Stimulated activated effector memory CD8-positive, alpha-beta T cell treated with anti-CD3 and anti-CD28 coated beads, Interleukin-12 subunit alpha, Interleukin-12 subunit beta, amount 100 ng/mL, for 72 hours (primary cell): ENCODE measurements around the gene CSDE1.
"Not testable (repeated sequence)": the region's sequence is repeated elsewhere in the genome, so short reads cannot be mapped to it uniquely, and the experiment has no call there.

Experiments used
- ATAC-seq: fragments of 150-1000 bp; cut with Tn5 transposase; 2 replicates; pipeline ENCODE4 v1.10.0; 2021
- DNase-seq, 2 donors: peaks; one replicate each; pipeline ENCODE4 v3.0.0; 2021 to 2022; ENCODE audit warnings: low spot score in 2 of 2
- H3K27ac Mint-ChIP-seq: one replicate; pipeline ENCODE4 v1.8.0; 2022; ENCODE audit warnings: mild to moderate bottlenecking, mixed read lengths
- H3K36me3 Mint-ChIP-seq: one replicate; pipeline ENCODE4 v1.8.0; 2022; ENCODE audit warnings: mild to moderate bottlenecking, mixed read lengths
- H3K4me1 Mint-ChIP-seq: one replicate; pipeline ENCODE4 v1.8.0; 2022; ENCODE audit warnings: mixed read lengths
- H3K4me3 Mint-ChIP-seq: one replicate; pipeline ENCODE4 v1.8.0; 2022; ENCODE audit warnings: mild to moderate bottlenecking, mixed read lengths
- H3K9me3 Mint-ChIP-seq: one replicate; pipeline ENCODE4 v1.8.0; 2022; ENCODE audit warnings: mixed read lengths

Gene CSDE1

DNA sequence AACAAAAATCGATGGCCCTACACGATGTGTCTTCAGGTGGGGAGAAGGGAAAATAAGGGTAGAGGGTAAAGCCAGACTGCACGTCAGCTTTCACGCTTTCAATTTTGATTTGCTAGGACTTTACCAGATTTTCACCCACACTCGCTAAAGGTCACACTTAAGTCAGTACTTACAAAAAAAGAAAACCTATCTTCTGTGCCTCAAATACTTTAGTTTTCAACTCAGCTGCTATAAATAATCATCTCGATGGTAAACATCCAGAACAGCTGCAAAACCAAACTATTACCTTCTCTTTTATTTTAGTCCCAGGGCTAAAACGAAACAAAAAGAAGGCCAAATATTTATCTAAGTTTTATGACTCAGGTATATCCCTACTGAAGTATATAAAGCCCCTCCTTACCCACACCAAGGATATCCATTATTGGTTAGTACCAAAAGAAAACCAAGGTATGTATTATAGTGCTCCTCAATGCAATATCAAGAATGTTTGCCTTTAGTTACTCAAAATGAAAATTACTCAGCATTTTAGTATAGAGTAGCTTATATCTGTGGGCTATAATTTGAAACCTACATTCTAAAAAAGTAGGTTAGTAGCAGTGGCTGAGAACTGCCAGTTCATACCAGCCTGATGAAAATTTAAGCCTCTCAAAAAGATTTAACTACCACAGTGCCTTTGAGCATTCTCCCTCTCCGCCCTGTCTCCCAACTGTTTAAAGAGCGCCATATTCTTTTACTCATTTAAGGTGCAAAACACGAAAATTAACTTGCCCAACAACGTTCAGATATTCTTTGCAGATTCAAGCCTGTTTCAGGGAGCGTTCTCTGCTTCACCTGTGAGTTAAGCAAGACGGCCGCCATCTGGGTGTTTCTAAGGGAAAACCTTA is 1.5 kb downstream of the CSDE1 start:
- peaks cover 64% of the 10 kb centered on the region for H3K4me1 Mint-ChIP-seq
- H3K4me3 Mint-ChIP-seq = peak overlapping the region; percentile 98
- peaks cover 63% of the 10 kb centered on the region for H3K36me3 Mint-ChIP-seq
- ATAC-seq (peak; percentile 61), DNase-seq (no peak)
- H3K9me3 Mint-ChIP-seq = peaks cover 3% of the 10 kb centered on the region
- H3K27ac Mint-ChIP-seq = peak overlapping the region; percentile 100

- Mint-ChIP-seq H3K27ac (peak overlapping the region; percentile 100), H3K9me3 (peaks cover 3% of the 10 kb centered on the region), H3K36me3 (peaks cover 73% of the 10 kb centered on the region), H3K4me3 (peak overlapping the region; percentile 98), H3K4me1 (peaks cover 73% of the 10 kb centered on the region)
- DNase-seq = no peak
- no peak for ATAC-seq
Observed at GRCh38 chr1:114755006-114755931, 2.5 kb downstream of the CSDE1 start.

GRCh38 chr1:114753702-114754101 is 4.1 kb downstream of the CSDE1 start:
- peak in 1 of 2 donors; percentile 61 for DNase-seq
- peaks cover 89% of the 10 kb centered on the region for H3K36me3 Mint-ChIP-seq
- H3K9me3 Mint-ChIP-seq = not testable (repeated sequence)
- H3K4me3 Mint-ChIP-seq = peak overlapping the region; percentile 98
- peaks cover 89% of the 10 kb centered on the region for H3K4me1 Mint-ChIP-seq
- H3K27ac Mint-ChIP-seq = peak overlapping the region; percentile 78
- ATAC-seq = peak; percentile 38

DNA sequence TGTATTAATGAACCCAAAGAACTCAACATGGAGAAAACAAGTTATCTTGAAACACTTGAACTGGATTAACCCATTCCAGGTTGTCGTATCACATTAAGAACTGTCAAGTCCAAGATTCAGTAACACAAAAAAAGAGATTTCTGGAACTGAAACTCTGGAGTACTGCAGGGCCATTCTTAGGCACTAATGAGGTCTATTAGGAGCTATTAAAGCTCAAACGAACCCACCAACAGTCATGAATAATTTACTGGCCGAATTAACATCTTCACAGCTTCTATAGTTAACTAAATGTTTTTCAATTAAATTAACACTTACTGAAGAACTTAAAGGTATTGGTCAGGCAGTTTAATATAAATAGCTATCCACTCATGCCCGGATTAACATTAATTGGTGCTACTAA is 4.6 kb downstream of the CSDE1 start:
- H3K27ac Mint-ChIP-seq = peak overlapping the region; percentile 78
- H3K4me3 Mint-ChIP-seq = peak overlapping the region; percentile 98
- peaks cover 93% of the 10 kb centered on the region for H3K36me3 Mint-ChIP-seq

GRCh38 chr1:114750780-114751179 is 7.0 kb downstream of the CSDE1 start:
- Mint-ChIP-seq H3K27ac (no peak overlapping the region), H3K9me3 (no peaks in the 10 kb centered on the region), H3K4me3 (no peak overlapping the region), H3K36me3 (peaks cover 93% of the 10 kb centered on the region), H3K4me1 (peaks cover 93% of the 10 kb centered on the region)
- DNase-seq = no peak
- no peak for ATAC-seq

More for the DNA sequence above, 4.6 kb downstream of the CSDE1 start:
- H3K4me1 Mint-ChIP-seq = peaks cover 89% of the 10 kb centered on the region
- DNase-seq (no peak), ATAC-seq (no peak)
- no peaks in the 10 kb centered on the region for H3K9me3 Mint-ChIP-seq

- no peak for DNase-seq
- H3K27ac Mint-ChIP-seq = no peak overlapping the region
- H3K36me3 Mint-ChIP-seq = peaks cover 93% of the 10 kb centered on the region
- peaks cover 90% of the 10 kb centered on the region for H3K4me1 Mint-ChIP-seq
- H3K9me3 Mint-ChIP-seq = no peaks in the 10 kb centered on the region
- ATAC-seq = no peak
- no peak overlapping the region for H3K4me3 Mint-ChIP-seq
Observed at GRCh38 chr1:114749835-114750234, 7.9 kb downstream of the CSDE1 start.

- peaks cover 100% of the 10 kb centered on the region for H3K36me3 Mint-ChIP-seq
- H3K4me1 Mint-ChIP-seq = peaks cover 87% of the 10 kb centered on the region
- peak; percentile 86 for ATAC-seq
- H3K9me3 Mint-ChIP-seq = no peaks in the 10 kb centered on the region
- no peak for DNase-seq
- H3K27ac Mint-ChIP-seq = peak overlapping the region; percentile 21
- H3K4me3 Mint-ChIP-seq = peak overlapping the region; percentile 26
Observed at GRCh38 chr1:114746450-114747121, 11.2 kb downstream of the CSDE1 start.

- Mint-ChIP-seq H3K9me3 (no peaks in the 10 kb centered on the region), H3K27ac (peak overlapping the region; percentile 21), H3K4me3 (peak overlapping the region; percentile 26), H3K4me1 (peaks cover 80% of the 10 kb centered on the region), H3K36me3 (peaks cover 100% of the 10 kb centered on the region)
- no peak for DNase-seq
- peak; percentile 96 for ATAC-seq
Observed at GRCh38 chr1:114745291-114745690, 12.5 kb downstream of the CSDE1 start.

- Mint-ChIP-seq H3K4me3 (no peak overlapping the region), H3K9me3 (no peaks in the 10 kb centered on the region), H3K4me1 (peaks cover 52% of the 10 kb centered on the region), H3K27ac (no peak overlapping the region), H3K36me3 (peaks cover 100% of the 10 kb centered on the region)
- DNase-seq (no peak), ATAC-seq (no peak)
Observed at GRCh38 chr1:114741963-114742746, 15.6 kb downstream of the CSDE1 start.

DNA sequence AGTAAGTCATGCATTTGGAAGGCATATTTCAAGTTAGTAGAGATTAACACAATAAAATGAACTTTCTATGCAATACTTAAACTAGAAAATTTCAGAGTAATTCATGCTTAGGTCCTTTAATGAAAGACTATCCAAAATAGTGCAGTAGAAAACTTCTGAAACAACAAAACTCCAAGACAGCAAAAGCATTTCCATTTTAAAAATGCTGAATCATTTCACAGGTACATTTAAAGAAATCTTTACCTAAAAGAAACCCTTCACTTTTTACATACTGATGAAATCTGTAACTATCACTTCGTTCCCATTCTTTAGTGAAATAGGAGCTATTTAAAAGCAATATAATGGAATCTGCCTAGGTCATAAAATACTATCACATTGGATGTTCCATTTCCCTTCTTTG is 17.5 kb downstream of the CSDE1 start:
- no peak for DNase-seq
- H3K4me1 Mint-ChIP-seq = peaks cover 42% of the 10 kb centered on the region
- no peaks in the 10 kb centered on the region for H3K9me3 Mint-ChIP-seq
- H3K36me3 Mint-ChIP-seq = peaks cover 100% of the 10 kb centered on the region
- no peak overlapping the region for H3K4me3 Mint-ChIP-seq
- no peak overlapping the region for H3K27ac Mint-ChIP-seq
- ATAC-seq = no peak

- ATAC-seq (no peak), DNase-seq (no peak)
- Mint-ChIP-seq H3K4me3 (no peak overlapping the region), H3K27ac (no peak overlapping the region), H3K9me3 (no peaks in the 10 kb centered on the region), H3K4me1 (peaks cover 22% of the 10 kb centered on the region), H3K36me3 (peaks cover 100% of the 10 kb centered on the region)
Observed at GRCh38 chr1:114737314-114737849, 20.4 kb downstream of the CSDE1 start.

DNA sequence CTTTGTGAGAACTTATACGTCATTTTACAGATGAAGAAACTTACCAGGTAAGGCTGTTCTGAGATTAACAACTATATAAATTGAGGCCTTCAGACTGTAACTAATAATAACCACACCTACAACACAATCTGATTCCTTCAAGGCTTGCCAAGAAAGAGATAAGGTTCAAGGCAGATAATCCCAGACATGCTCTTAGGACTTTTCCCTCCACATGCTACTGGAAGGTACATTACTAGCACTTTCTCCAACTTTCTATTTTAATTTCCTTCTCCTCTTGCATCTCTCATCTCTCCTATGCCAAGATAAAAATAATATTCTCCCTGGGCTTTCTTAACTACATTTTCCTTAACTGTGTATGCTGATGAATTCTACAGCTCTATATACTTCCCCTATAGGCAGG is 22.3 kb downstream of the CSDE1 start:
- Mint-ChIP-seq H3K36me3 (peaks cover 100% of the 10 kb centered on the region), H3K9me3 (no peaks in the 10 kb centered on the region), H3K4me1 (peaks cover 8% of the 10 kb centered on the region), H3K27ac (no peak overlapping the region), H3K4me3 (no peak overlapping the region)
- ATAC-seq (no peak), DNase-seq (no peak)

DNA sequence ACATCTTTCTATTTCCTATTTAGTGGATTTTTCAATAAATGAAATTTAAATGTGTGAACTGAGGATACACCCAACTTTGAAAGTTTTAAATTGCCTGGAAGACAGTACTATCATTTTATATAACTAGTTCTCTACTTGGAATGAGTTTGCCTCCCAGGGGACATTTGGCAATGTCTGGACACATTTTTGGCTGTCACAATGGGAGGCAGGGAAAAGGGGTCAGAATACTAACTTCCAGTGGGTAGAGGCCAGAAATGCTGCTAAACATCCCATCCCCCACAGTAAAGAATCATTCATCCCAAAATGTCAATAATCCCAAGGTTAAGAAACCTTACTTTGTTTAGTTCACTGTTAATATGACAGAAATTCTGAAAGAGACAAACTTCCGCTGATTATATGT is 28.0 kb downstream of the CSDE1 start:
- Mint-ChIP-seq H3K36me3 (peaks cover 100% of the 10 kb centered on the region), H3K9me3 (no peaks in the 10 kb centered on the region)

GRCh38 chr1:114728553-114728952 is 29.2 kb downstream of the CSDE1 start:
- Mint-ChIP-seq H3K4me3 (no peak overlapping the region), H3K27ac (no peak overlapping the region), H3K4me1 (peaks cover 8% of the 10 kb centered on the region), H3K9me3 (no peaks in the 10 kb centered on the region), H3K36me3 (peaks cover 100% of the 10 kb centered on the region)
- ATAC-seq = no peak
- no peak for DNase-seq

More for the DNA sequence above, 28.0 kb downstream of the CSDE1 start:
- DNase-seq (no peak), ATAC-seq (no peak)
- no peak overlapping the region for H3K4me3 Mint-ChIP-seq
- no peaks in the 10 kb centered on the region for H3K4me1 Mint-ChIP-seq
- H3K27ac Mint-ChIP-seq = no peak overlapping the region
